ENCODE measurements around the gene BOLA2B.

- TF ChIP-seq POLR2A (IDR thresholded peaks at IDR 0.05) (no peak), CTCF (IDR thresholded peaks at IDR 0.05) (no peak), EP300 (IDR thresholded peaks at IDR 0.05; ENCODE audit: low read depth) (no peak), POLR2AphosphoS5 (IDR thresholded peaks at IDR 0.05) (no peak)
These were observed 7.1 kb downstream of the BOLA2B start for GRCh38 chr16:30186444-30186781.
